Measurements from ENCODE around the gene SNX8.

The SNX8 gene

DNA sequence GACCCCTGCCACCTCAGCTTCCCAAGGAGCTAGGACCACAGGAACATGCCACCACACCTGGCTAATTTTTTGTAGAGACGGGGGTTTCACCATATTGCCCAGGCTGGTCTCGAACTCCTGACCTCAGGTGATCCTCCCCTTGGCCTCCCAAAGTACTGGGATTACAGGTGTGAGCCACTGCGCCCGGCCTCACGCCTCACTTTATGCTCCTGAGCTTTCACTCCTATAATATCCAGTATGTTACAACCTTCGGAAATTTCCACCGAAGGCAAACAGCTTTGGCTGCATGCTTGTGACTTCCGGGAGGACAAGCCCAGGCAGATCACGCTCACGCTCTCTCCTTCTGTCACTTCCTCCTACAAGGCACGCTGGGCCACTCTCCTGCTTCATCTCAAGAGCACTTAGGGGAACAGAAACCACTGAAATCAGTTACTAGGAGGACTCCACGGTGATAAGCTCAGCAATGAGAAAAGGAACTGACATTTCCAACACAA lies 77.1 kb downstream of the SNX8 start:
- TF ChIP-seq, protein P1, sequence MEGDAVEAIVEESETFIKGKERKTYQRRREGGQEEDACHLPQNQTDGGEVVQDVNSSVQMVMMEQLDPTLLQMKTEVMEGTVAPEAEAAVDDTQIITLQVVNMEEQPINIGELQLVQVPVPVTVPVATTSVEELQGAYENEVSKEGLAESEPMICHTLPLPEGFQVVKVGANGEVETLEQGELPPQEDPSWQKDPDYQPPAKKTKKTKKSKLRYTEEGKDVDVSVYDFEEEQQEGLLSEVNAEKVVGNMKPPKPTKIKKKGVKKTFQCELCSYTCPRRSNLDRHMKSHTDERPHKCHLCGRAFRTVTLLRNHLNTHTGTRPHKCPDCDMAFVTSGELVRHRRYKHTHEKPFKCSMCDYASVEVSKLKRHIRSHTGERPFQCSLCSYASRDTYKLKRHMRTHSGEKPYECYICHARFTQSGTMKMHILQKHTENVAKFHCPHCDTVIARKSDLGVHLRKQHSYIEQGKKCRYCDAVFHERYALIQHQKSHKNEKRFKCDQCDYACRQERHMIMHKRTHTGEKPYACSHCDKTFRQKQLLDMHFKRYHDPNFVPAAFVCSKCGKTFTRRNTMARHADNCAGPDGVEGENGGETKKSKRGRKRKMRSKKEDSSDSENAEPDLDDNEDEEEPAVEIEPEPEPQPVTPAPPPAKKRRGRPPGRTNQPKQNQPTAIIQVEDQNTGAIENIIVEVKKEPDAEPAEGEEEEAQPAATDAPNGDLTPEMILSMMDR (IDR thresholded peaks at IDR 0.05; ENCODE audit: low read depth, low read length): no peak
- TF ChIP-seq EZH2phosphoT487 (IDR thresholded peaks at IDR 0.05; ENCODE audit: low read depth): no peak
- Histone ChIP-seq H3K27me3 (ENCODE audit: low read depth, low read length) (no peaks in the 10 kb centered on the region), H3K27ac (ENCODE audit: low read length) (peak overlapping the region; percentile 98), H4K20me1 (ENCODE audit: insufficient read depth, low read length) (no peaks in the 10 kb centered on the region), H3K79me2 (ENCODE audit: low read length) (peaks cover 49% of the 10 kb centered on the region), H3K9me3 (ENCODE audit: insufficient read depth, low read length) (no peaks in the 10 kb centered on the region), H2AFZ (ENCODE audit: low read depth, low read length) (no peak overlapping the region), H3K9ac (ENCODE audit: low read length) (peak overlapping the region; percentile 67; the same call in 1 of the 2 replicates), H3K4me3 (ENCODE audit: low read length) (peak overlapping the region; percentile 38), H3K4me2 (ENCODE audit: low read length) (peak overlapping the region; percentile 57), H3K4me1 (ENCODE audit: low read length) (peaks cover 29% of the 10 kb centered on the region), H3K36me3 (replicated peaks; ENCODE audit: low read depth, low read length) (peaks cover 40% of the 10 kb centered on the region)

GRCh38 chr7:2233926-2234325 lies 80.3 kb downstream of the SNX8 start:
- Histone ChIP-seq H3K9ac (ENCODE audit: low read length) (no peak overlapping the region), H3K4me1 (ENCODE audit: low read length) (peaks cover 29% of the 10 kb centered on the region), H3K4me3 (ENCODE audit: low read length) (no peak overlapping the region), H3K27ac (ENCODE audit: low read length) (no peak overlapping the region), H3K27me3 (ENCODE audit: low read depth, low read length) (no peaks in the 10 kb centered on the region), H3K4me2 (ENCODE audit: low read length) (no peak overlapping the region), H4K20me1 (ENCODE audit: insufficient read depth, low read length) (0 out of 2 replicates have a peak, but pooled peaks cover 4% of the 10 kb centered on the region), H3K79me2 (ENCODE audit: low read length) (peaks cover 50% of the 10 kb centered on the region), H3K9me3 (ENCODE audit: insufficient read depth, low read length) (no peaks in the 10 kb centered on the region), H3K36me3 (replicated peaks; ENCODE audit: low read depth, low read length) (peaks cover 30% of the 10 kb centered on the region), H2AFZ (ENCODE audit: low read depth, low read length) (no peak overlapping the region)
- no peak for TF ChIP-seq EZH2phosphoT487 (IDR thresholded peaks at IDR 0.05; ENCODE audit: low read depth)
- TF ChIP-seq, protein P1 (IDR thresholded peaks at IDR 0.05; ENCODE audit: low read depth, low read length): no peak

- peak within 1 kb of the TSS; percentile 92 for H3K4me2 ChIP-seq (ENCODE audit: low read length)
- H3K4me1 ChIP-seq (ENCODE audit: low read length): peaks cover 23% of the 10 kb centered on the region
- TF ChIP-seq, protein P1 (IDR thresholded peaks at IDR 0.05; ENCODE audit: low read depth, low read length): no peak
- no peak for TF ChIP-seq EZH2phosphoT487 (IDR thresholded peaks at IDR 0.05; ENCODE audit: low read depth)
- H3K4me3 ChIP-seq (ENCODE audit: low read length): peak within 1 kb of the TSS; percentile 93
- peak within 1 kb of the TSS; percentile 87 for H3K9ac ChIP-seq (ENCODE audit: low read length)
- peaks cover 25% of the 10 kb centered on the region for H3K36me3 ChIP-seq (replicated peaks; ENCODE audit: low read depth, low read length)
- H3K27me3 ChIP-seq (ENCODE audit: low read depth, low read length): no peaks in the 10 kb centered on the region
- H3K79me2 ChIP-seq (ENCODE audit: low read length): peaks cover 53% of the 10 kb centered on the region
- H3K9me3 ChIP-seq (ENCODE audit: insufficient read depth, low read length): no peaks in the 10 kb centered on the region
- H4K20me1 ChIP-seq (ENCODE audit: insufficient read depth, low read length): 0 out of 2 replicates have a peak, but pooled peaks cover 4% of the 10 kb centered on the region
- no peak within 1 kb of the TSS for H2AFZ ChIP-seq (ENCODE audit: low read depth, low read length)
- peak within 1 kb of the TSS; percentile 46 for H3K27ac ChIP-seq (ENCODE audit: low read length)
Measured at GRCh38 chr7:2232766-2233520, 81.3 kb downstream of the SNX8 start, which contains the start of gene MAD1L1. Gene MAD1L1 (minus strand): TSS chr7:2232945. CDS start chr7:2230133, 2,812 bp downstream.

GRCh38 chr7:2231992-2232765 lies 82.1 kb downstream of the SNX8 start:
- peak overlapping the region; percentile 93 for H3K4me3 ChIP-seq (ENCODE audit: low read length)
- no peaks in the 10 kb centered on the region for H3K27me3 ChIP-seq (ENCODE audit: low read depth, low read length)
- TF ChIP-seq, protein P1 (IDR thresholded peaks at IDR 0.05; ENCODE audit: low read depth, low read length): no peak
- TF ChIP-seq EZH2phosphoT487 (IDR thresholded peaks at IDR 0.05; ENCODE audit: low read depth): no peak
- H3K9ac ChIP-seq (ENCODE audit: low read length): peak overlapping the region; percentile 87
- H2AFZ ChIP-seq (ENCODE audit: low read depth, low read length): no peak overlapping the region
- peaks cover 27% of the 10 kb centered on the region for H3K36me3 ChIP-seq (replicated peaks; ENCODE audit: low read depth, low read length)
- 0 out of 2 replicates have a peak, but pooled peaks cover 4% of the 10 kb centered on the region for H4K20me1 ChIP-seq (ENCODE audit: insufficient read depth, low read length)
- peaks cover 17% of the 10 kb centered on the region for H3K4me1 ChIP-seq (ENCODE audit: low read length)
- peak overlapping the region; percentile 46 for H3K27ac ChIP-seq (ENCODE audit: low read length)
- no peaks in the 10 kb centered on the region for H3K9me3 ChIP-seq (ENCODE audit: insufficient read depth, low read length)
- H3K4me2 ChIP-seq (ENCODE audit: low read length): peak overlapping the region; percentile 92
- H3K79me2 ChIP-seq (ENCODE audit: low read length): peaks cover 58% of the 10 kb centered on the region
